Cardiac septum (tissue), 1 donor: ENCODE measurements around the gene TCF15. TPM values are rescaled to one million over a fixed set of nuclear protein-coding genes. Genes with fewer than 3 reads are reported as not detected.

Experiments
- DNase-seq: peaks from one replicate; pipeline ENCODE4 v3.0.0-alpha.2; 2020; ENCODE audit warnings: low spot score
- intact Hi-C: fragments of 100-400 bp; cut with DNase I; formaldehyde crosslinking; loops from one replicate; pipeline ENCODE4 v1.14.0; 2022
- long read RNA-seq: library from polyadenylated mRNA; unstranded; transcript quantifications from one replicate; pipeline ENCODE4 v2.0.0, GENCODE V29; 2021
- total RNA-seq: library from RNA; stranded (reverse); fragmentation: NEBNext Ultra II Directional; extraction: Animal tissue kit (Norgen Biotek cat#: 25700); gene quantifications from one replicate; pipeline ENCODE4 v1.2.1, GENCODE V29; 2021
- donor health status: DM: no; HTN: no; CAD: no.

Gene TCF15, protein sequence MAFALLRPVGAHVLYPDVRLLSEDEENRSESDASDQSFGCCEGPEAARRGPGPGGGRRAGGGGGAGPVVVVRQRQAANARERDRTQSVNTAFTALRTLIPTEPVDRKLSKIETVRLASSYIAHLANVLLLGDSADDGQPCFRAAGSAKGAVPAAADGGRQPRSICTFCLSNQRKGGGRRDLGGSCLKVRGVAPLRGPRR
- total RNA-seq = 4.8 TPM
- long read RNA-seq, transcript TCF15-201 (2 exons, 1,555 nt) = major isoform, 30 of 34 reads
- long read RNA-seq, partial matches to known transcripts = 0 of 34 reads
- long read RNA-seq, other reads (novel, unspliced or antisense) = 4 of 34 reads

DNA sequence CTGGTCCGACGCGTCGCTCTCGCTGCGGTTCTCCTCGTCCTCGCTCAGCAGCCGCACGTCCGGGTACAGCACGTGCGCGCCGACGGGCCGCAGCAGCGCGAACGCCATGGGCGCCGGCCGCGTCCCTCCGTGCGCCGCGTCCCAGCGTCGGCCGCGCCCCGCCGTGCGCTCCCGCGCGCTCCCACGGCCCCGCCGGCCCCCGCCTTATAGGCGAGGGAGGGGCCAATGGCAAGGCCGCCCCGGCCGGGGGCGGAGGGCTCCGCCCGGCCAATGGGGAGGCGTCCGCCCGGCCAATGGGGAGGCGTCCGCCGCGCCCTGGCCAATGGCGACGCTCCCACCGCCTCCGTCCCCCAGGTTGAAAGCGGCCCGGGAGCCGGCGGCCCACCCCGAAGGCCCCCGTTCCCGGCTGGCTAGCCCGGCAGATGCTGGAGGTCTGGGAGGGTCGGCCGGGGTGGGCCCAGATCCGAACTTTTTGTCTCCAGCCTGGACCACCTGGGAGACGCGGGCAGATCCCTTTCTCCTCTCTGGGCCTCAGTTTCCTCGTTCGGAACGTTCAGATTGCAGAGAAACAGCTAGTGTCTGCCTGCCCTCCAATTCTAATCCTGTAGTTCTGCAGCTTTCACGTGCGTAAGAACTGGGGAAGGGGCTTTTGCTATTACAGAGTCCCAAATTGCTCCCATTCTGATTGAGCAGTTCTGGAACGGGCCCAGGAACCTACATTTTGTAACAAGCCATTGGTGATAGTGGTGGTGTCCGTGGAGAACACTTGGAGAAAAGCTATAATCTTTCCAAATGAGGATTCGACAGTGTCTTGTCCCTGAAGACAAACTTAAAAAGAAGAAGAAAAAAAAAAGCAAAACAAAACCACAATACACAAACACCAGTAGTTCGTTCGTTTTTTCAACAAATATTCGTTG lies at the start of gene TCF15:
Gene TCF15, minus strand, starts transcription at position 180 of the 917 bp plus-strand sequence. Its CDS starts 72 bp downstream, at position 108.
- intact Hi-C loops = no loop called here
- DNase-seq = no peak

DNA sequence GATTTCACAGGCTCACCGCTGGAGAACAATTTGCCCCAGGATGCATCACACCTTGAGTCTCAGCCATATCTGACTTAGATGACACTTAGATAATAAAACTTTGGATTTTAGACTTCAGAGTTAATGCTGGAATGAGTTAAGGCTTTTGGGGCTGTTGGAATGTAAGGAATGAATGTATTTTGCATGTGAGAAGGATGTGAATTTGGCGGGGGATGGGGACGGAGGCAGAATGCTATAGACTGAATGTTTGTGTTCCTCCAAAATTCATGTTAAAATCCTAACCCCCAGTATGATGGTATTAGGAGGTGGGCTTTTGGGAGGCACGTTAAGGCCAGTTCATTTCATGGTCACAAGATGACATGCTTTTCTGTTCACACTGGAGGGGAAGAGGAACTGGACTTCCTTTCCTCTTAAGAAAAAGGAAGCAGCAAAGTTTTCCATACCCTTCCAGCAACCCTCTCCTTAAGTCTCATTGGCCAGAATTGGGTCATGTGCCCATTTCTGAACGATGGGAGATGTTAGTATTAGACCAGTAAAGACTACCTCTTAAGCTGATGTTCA lies 48.7 kb upstream of the TCF15 start:
- intact Hi-C loops = no loop called here

DNA sequence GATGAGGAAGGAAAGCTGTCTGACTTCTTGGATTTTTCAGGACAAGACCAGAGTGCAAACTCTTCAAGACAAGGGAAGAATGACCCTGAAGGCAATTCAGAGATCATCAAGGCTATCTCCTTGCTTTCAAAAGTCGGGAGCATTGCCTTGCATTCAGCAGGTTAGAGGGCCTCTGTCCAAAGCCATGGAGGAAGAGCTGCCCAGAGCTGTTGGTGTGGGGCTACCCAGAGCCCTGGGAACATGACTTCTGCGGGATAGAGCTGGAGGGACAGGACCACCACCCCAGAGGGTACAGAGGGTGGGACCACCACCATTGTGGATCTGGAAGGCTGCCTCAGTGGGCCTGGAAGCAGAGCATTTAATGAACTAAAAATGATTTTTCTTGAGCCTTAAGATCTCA lies 48.1 kb upstream of the TCF15 start:
- no peak for DNase-seq
- intact Hi-C loops = no loop called here

More for the DNA sequence above, 48.7 kb upstream of the TCF15 start:
- DNase-seq = no peak

DNA sequence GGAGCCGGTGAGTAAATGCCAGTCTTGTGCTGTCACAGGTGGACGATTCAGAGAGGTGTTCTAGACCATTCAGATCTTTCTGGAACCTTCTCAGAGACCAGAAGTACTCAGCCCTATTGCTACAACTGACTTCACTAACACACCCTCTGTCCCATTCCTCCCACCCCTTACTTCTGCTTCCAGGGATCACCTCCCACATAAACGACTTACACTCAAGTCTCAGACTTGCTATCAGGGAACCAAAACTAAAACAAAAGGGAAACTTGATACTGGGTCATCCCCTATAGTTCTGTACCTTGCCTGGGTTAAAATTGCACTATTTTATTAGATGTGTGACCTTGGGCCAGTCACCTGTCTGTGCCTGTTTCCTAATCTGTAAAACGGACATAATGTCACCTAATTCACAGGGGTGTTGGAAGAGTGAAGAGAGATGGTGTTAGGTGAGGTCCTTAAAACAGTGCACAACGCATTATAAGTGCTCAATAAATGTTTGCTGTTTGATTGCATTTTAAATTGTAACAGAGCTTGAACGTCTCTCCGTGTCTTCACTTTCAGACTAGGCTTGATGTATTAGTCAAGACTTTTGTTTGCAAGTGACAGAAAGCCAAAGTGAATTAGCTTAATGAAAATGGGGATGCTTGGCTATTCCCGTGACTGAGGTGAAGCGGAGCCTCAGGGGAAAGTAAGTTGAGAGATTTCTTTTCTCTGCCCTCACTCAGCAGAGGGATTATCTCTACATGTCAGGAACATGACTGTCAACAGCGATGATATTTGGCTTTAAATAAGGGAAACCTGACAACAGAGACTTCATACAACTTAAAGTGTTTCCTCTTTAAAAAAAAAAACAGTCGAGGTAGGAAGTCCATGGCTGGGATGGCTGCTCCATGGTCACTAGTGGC lies 45.9 kb upstream of the TCF15 start:
- DNase-seq = no peak
- intact Hi-C loops = no loop called here

DNA sequence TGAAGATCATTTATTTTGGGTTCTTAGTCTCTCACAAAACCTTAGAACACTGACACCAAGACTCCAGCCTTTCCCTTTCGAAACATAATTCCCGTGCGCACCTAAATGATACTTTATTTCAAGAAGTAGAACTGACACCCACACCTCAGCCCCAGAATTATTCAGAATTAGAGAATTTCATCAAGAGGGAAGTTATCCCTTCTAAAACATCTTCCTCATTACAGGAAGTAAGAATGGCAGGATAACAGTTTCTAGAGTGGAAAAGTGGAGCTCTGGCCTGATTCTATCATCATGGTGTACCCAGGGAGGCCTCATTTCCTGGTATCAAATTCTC lies 44.3 kb upstream of the TCF15 start:
- intact Hi-C loops = no loop called here

DNA sequence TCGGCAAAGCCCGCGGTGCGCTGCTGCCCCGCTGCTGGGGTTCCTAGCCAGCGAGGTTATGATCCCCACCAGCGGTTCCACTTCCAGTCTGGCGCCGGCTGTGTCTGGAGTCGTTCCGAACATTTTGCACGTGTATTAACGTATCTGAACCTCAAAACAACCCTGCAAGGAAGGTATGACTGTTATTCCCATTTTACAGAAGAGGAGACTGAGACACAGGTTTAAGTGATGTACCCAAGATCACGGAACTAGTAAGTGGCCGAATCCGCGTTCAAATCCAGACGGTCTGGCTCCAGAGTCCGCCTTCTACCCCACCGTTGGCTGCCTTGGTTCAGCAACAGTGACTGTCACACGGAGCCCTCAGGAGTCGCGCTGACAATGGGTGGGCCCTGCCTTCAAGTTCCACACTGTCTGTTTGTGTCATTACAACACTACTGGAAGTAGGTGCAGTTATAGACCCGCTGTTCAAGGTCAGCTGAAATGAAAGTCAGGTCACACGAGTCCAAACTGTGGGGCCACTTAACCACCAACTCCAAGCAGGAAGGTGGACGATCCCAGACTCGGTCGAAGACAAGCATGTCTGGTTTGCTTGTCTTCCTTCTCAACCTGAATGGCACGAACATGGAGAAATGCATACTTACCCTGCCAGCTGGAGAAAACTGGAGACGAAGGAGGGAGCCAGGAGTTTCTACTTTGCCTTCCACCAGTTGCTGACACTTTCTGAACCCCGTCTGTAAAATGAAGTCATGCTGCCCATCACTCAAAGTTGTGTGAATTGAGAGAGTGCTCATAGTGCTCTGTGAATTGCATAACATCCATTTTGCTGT lies 43.7 kb upstream of the TCF15 start:
- no peak for DNase-seq
- intact Hi-C loops = no loop called here

More for the DNA sequence above, 44.3 kb upstream of the TCF15 start:
- no peak for DNase-seq

DNA sequence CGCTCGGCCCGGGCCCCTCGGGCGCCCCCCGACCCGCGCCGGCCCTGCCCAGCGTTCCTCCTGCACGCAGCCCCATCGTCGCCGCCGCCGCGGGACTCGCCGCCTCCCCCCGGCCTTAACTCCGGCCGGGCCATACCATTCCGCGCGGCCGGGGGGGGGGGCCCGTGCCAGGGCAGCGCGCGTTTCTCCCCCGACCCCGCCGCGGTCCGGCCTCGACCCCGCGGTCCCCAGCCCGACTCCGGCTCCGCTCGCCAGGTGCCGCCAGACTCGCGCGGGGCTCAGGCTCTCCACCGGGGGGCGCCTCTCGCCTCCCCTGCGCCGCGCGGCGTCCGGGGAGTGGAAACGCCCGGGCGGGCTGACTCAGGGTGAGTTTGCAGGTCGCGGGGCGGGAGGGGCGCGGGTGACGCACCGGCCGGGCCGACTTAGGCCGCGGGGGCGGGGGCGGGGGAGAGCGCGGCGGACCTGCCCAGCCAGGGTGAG lies 43.0 kb upstream of the TCF15 start, which contains the start of gene SRXN1:
Gene SRXN1, minus strand, starts transcription at position 91 of the 480 bp plus-strand sequence. Its CDS starts 15 bp downstream, at position 76.
- DNase-seq = peak; percentile 97
- intact Hi-C loops = no loop called here

DNA sequence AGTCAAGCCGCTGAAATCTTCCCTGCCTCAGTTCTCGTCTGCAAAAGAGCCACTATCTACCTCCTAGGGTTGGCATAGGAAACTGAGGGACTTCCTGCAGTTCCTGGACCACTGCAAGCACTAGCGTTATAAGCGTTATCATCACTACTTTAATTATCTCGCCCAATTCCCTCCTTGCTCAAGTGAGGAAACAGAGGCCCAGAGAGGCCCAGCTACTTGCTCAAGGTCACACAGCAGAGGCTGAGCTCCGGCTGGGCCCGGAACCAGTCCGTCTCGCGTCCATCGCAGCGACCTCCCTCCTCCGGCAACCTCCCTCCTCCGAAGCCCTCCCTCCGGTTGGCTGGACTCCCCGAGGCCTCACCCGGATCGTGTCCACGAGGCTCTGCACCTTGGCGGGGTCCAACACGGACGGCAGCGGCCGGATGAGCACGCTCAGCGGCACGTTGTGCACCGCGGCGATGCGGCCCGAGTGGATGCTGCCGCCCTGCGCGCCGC lies 42.6 kb upstream of the TCF15 start:
- intact Hi-C loops = no loop called here
- DNase-seq = no peak

DNA sequence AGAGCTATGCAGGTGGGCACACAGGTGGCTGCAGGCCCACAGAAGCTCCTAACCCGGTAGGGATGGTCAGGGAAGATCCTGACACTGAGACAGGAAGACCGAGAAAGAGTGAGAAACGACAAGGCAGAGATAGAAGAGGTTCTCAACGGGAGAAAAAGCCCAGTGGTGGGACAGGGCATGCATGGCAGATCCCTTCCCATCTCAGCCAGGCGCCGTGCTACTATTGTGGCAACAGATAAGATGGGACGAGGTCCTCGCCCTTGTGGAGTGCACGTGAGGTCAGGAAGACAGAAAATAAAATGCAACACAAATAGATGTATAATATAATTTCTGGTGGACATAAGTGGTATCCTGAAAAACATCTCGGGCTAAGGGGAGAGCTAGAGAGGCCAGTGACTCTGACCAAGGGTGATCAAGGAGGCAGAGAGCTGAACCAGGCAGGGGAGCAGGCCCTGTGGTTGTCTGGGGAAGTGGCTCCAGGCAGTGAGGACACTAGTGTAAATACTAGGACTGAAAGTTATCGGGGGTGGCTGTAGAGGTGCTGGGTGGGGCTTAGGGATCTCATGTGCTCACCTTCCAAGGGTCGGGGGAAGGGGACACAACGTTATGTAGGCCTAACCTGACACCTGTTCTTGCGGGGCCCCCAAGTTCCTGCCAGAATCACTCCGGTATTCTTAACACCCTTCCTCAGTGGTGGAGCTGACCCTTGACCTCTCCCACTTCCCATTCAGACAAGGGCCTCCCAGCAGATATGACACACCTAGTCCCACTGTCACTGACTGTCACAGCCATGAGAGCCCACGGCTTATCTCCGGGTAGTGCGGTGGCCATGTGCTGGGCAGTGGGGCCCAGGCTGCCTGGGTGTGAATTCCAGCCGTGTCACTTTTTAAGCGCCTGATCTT lies 41.9 kb upstream of the TCF15 start:
- DNase-seq = no peak
- intact Hi-C loops = loop anchor here (2.0 kb wide), 1 partner anchor 77 kb away; no protein-coding TSS in a partner anchor

DNA sequence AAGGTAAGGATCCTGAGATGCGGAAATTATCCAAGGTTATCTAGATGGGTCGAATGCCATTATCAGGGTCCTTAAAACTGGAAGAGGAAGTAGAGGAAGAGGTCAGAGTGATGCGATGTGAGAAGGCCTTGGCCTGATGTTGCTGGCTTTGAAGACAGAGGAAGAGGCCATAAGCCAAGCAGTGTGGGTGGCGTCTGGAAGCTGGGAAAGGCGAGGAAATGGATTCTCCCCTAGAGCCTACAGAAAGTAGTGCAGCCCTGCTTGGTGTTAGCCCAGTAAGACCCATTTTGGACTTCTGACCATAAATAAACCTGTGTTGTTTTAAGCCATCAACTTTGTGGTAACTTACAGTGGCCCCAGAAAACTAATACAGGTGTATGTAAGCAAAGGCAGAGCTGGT lies 40.8 kb upstream of the TCF15 start:
- no peak for DNase-seq
- intact Hi-C loops = loop anchor here (2.0 kb wide), 1 partner anchor 78 kb away; no protein-coding TSS in a partner anchor

DNA sequence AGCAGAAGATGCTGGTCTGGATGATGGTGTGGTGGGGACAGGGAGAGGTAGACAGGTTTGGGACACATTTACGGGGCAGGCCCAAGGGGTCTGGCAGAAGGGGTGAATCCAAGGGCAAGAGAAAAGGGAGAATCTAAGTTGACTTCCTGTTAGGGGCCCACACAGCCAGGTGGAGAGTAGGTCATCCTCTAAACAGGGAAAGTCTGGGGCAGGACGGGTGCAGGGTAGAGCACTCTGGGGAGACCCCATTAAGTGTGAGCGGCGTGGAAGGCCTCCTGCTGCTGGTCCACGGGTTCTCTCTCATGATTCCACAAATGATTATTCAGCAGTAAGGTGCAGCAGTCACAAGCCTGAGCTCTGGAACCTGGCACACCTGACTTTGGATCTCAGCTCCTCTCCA lies 40.2 kb upstream of the TCF15 start:
- no peak for DNase-seq
- intact Hi-C loops = loop anchor here (2.0 kb wide), 1 partner anchor 79 kb away; no protein-coding TSS in a partner anchor

DNA sequence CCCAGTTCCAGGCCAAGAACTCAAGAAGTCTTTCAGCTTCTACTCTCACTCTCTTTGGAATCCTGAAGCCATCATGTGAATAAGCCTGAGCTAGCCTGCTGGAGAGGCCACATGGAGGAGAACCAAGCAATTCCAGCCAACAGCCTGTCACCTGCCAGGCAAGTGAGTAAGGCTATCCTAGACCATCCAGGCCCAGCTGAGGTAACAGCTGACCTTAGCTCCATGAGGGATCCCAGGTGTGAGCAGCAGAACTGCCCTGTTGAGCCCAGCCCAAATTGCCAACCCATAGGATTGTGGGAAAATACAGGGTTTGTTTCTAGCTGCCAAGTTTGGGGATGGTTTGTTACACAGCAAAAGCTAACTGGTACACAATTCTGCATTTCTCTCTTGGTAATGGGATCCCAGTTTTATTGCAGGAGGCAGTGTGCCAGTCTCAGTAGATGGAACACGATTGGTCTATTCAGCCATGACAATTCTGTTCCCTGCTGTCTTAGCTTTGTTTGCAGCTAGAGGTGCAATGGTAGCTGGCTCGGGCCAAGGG lies 37.4 kb upstream of the TCF15 start:
- no peak for DNase-seq
- intact Hi-C loops = loop anchor here (5.0 kb wide), 1 partner anchor 295 kb away; no protein-coding TSS in a partner anchor

DNA sequence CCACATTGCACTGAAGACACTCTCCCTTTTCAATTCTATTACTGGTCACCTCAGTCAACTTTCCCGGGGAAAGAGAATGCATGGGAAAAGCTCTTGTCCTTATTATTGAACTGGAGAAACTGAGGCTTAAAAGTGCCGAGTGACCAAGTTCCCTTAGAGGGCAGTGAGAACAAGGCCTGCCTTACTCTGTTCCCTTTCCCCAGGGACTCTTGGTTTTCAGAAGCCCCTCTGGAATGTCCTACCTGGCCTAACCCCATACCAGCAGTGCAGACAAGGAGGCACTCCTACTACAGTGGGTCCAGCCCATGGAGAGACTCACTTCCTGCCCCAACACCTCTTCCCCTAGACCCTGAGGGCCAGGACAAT lies 36.7 kb upstream of the TCF15 start:
- intact Hi-C loops = loop anchor here (5.0 kb wide), 1 partner anchor 295 kb away; no protein-coding TSS in a partner anchor
- no peak for DNase-seq

DNA sequence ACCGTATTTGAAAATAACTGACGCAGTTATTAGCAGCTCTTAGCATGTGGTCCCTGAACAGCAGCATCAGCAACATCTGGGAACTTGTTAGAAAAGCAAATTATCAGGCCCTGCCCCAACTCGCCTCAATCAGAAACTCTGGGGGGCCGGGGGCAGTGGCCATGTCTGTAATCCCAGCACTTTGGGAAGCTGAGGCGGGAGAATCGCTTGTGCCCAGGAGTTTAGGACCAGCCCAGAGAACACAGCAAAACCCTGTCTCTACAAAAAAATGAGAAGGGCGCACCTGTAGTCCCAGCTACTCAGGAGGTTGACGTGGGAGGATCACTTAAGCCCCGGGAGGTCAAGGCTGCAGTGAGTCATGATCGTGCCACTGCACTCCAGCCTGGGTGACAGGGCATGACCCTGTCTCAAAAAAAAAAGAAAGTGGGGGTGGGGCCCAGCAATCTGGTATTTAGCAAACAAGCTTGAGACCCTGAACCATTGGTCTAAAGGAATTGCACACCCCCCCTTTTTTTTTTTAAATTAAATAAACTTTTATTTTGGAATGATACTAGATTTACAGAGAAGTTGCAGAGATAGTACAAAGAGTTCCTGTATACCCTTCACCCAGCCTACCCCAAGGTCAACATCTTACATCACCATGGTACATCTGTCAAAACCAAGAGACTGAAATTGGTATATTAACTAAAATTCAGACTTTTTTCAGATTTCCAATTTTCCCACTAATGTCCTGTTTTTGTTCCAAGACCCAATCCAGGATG lies 36.2 kb upstream of the TCF15 start:
- no peak for DNase-seq
- intact Hi-C loops = loop anchor here (5.0 kb wide), 1 partner anchor 294 kb away; no protein-coding TSS in a partner anchor

DNA sequence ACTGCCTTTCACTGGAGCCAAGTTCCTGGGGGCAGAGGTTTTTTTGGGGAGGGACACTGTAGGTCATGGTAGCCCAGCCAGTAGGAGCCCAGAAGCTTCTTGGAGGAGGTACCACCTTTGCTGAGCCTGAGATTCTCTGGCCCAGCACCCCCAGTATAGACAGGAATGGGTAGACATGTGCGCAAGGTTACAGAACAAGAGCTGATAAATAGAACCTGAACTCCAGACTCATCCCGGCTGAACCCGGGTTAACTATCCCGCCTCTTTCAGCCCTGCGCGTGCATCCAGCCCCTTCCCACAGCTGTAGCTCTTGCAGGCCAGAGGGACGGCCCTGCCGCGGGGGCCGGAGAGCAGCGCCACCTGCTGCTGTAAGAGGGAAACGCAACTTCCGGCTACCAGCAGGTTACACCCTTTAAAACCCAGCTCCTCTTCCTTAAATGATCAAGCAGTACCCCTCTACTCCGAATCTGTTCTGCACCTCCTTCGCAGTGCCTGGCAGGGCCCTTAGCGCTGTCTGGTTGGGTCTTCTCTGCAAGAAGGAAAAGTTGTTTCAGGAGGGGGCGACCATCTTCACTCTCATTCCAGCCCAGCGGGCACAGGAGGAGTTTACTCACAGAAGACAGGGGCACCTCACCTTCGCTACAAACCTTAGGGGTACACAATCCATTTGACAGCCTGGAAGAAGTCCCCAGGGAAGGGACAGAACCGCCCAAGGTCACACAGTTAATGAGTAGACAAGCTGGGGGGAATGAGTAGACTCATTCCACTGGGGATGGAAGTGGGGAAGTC lies 35.4 kb upstream of the TCF15 start:
- intact Hi-C loops = loop anchor here (2.0 to 5.0 kb wide), 2 partner anchors 85 to 293 kb away; no protein-coding TSS in a partner anchor
- peak; percentile 89 for DNase-seq
